OCI-LY1 (cell line): Measurements from ENCODE around the gene CHD5.

ENCODE experiments used
- CTCF ChIP-seq: fragments of 200-600 bp; sonication (generic), shearing (Covaris generic); IDR thresholded peaks from 2 replicates; pipeline ENCODE4 v1.5.1; 2017; ENCODE audit warnings: mild to moderate bottlenecking, antibody characterized with exemption, low read length, moderate library complexity, mixed read lengths
- EZH2 ChIP-seq: fragments of 200-600 bp; sonication (generic), shearing (Covaris generic); IDR thresholded peaks from 2 replicates; pipeline ENCODE4 v1.8.0; 2017; ENCODE audit warnings: borderline replicate concordance, mixed run types, mild to moderate bottlenecking, antibody characterized with exemption, low read length, moderate library complexity, mixed read lengths

DNA sequence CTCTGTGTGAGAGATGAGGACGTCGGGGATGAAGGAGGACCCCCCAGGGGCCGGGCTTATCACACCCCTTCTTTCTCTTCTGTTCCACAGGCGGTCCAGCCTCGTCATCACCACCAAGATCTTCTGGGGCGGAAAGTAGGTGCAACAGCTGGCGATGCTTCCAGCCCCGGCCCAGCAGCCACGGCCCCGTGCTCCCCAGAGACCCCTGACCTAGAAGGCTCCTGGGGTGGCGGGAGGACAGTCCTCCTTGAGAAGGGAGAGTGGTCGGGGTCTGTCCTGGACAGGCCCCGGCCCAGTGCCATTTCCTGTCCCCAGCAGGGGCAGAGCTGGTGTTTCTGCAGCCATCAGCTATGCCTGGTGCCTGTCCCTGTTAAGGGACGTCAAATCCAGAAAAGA is 92.7 kb downstream of the CHD5 start:
- TF ChIP-seq CTCF (no peak), EZH2 (no peak)
